ENCODE measurements around the gene RASD2. TPM values are rescaled to one million over a fixed set of nuclear protein-coding genes. Genes with fewer than 3 reads are reported as not detected.

Gene RASD2
- total RNA-seq, 1 donor from 2014 or later = 0.27 TPM

- Mint-ChIP-seq H3K4me1 (ENCODE audit: low read depth) (no peaks in the 10 kb centered on the region), H3K4me3 (ENCODE audit: unreplicated experiment) (no peak overlapping the region), H3K9me3 (ENCODE audit: low read depth) (no peaks in the 10 kb centered on the region), H3K27ac (ENCODE audit: unreplicated experiment) (no peak overlapping the region), H3K27me3 (ENCODE audit: low read depth) (peaks cover 10% of the 10 kb centered on the region), H3K36me3 (ENCODE audit: low read depth) (no peaks in the 10 kb centered on the region)
- DNase-seq (ENCODE audit: low spot score) = no peak
- TF ChIP-seq CTCF (IDR thresholded peaks at IDR 0.05) = no peak
These were observed 8.1 kb downstream of the RASD2 start for GRCh38 chr22:35548722-35549112.

- Mint-ChIP-seq H3K27ac (ENCODE audit: unreplicated experiment) (no peak overlapping the region), H3K27me3 (ENCODE audit: low read depth) (peaks cover 7% of the 10 kb centered on the region), H3K36me3 (ENCODE audit: low read depth) (no peaks in the 10 kb centered on the region), H3K4me1 (ENCODE audit: low read depth) (no peaks in the 10 kb centered on the region), H3K9me3 (ENCODE audit: low read depth) (no peaks in the 10 kb centered on the region), H3K4me3 (ENCODE audit: unreplicated experiment) (no peak overlapping the region)
- no peak for DNase-seq (ENCODE audit: low spot score)
- no peak for TF ChIP-seq CTCF (IDR thresholded peaks at IDR 0.05)
These were observed 8.7 kb downstream of the RASD2 start for GRCh38 chr22:35549328-35549727.

GRCh38 chr22:35551549-35552177 is 11.0 kb downstream of the RASD2 start:
- peaks cover 1% of the 10 kb centered on the region for H3K27me3 Mint-ChIP-seq (ENCODE audit: low read depth)
- no peak overlapping the region for H3K4me3 Mint-ChIP-seq (ENCODE audit: unreplicated experiment)
- H3K27ac Mint-ChIP-seq (ENCODE audit: unreplicated experiment) = no peak overlapping the region
- DNase-seq (ENCODE audit: low spot score) = no peak
- H3K36me3 Mint-ChIP-seq (ENCODE audit: low read depth) = no peaks in the 10 kb centered on the region
- no peak for TF ChIP-seq CTCF (IDR thresholded peaks at IDR 0.05)
- H3K4me1 Mint-ChIP-seq (ENCODE audit: low read depth) = peaks cover 4% of the 10 kb centered on the region
- no peaks in the 10 kb centered on the region for H3K9me3 Mint-ChIP-seq (ENCODE audit: low read depth)

- no peaks in the 10 kb centered on the region for H3K36me3 Mint-ChIP-seq (ENCODE audit: low read depth)
- no peak for TF ChIP-seq CTCF (IDR thresholded peaks at IDR 0.05)
These were observed 11.7 kb downstream of the RASD2 start for GRCh38 chr22:35552196-35552842.

GRCh38 chr22:35552846-35553245 is 12.2 kb downstream of the RASD2 start:
- H3K36me3 Mint-ChIP-seq (ENCODE audit: low read depth) = no peaks in the 10 kb centered on the region
- DNase-seq (ENCODE audit: low spot score) = no peak
- peaks cover 4% of the 10 kb centered on the region for H3K4me1 Mint-ChIP-seq (ENCODE audit: low read depth)
- no peak overlapping the region for H3K27ac Mint-ChIP-seq (ENCODE audit: unreplicated experiment)
- no peaks in the 10 kb centered on the region for H3K9me3 Mint-ChIP-seq (ENCODE audit: low read depth)
- TF ChIP-seq CTCF (IDR thresholded peaks at IDR 0.05) = no peak
- H3K4me3 Mint-ChIP-seq (ENCODE audit: unreplicated experiment) = no peak overlapping the region
- H3K27me3 Mint-ChIP-seq (ENCODE audit: low read depth) = peaks cover 6% of the 10 kb centered on the region

More at GRCh38 chr22:35552196-35552842, 11.7 kb downstream of the RASD2 start:
- no peak for DNase-seq (ENCODE audit: low spot score)
- no peaks in the 10 kb centered on the region for H3K9me3 Mint-ChIP-seq (ENCODE audit: low read depth)
- peaks cover 4% of the 10 kb centered on the region for H3K4me1 Mint-ChIP-seq (ENCODE audit: low read depth)
- H3K4me3 Mint-ChIP-seq (ENCODE audit: unreplicated experiment) = no peak overlapping the region
- H3K27ac Mint-ChIP-seq (ENCODE audit: unreplicated experiment) = no peak overlapping the region
- H3K27me3 Mint-ChIP-seq (ENCODE audit: low read depth) = peaks cover 2% of the 10 kb centered on the region
